Measurements from ENCODE around the gene FDX1.
"Not testable (repeated sequence)": the region's sequence is repeated elsewhere in the genome, so short reads cannot be mapped to it uniquely, and the experiment has no call there.

Gene FDX1

GRCh38 chr11:110407315-110407714, 22.4 kb upstream of the FDX1 start:
- in situ Hi-C loops (cut with HindIII; ENCODE audit: low pct_ligation_motif_present, low sequenced_read_pairs), result no loop called here
- DNase-seq, result no peak
- TF ChIP-seq, protein P1, sequence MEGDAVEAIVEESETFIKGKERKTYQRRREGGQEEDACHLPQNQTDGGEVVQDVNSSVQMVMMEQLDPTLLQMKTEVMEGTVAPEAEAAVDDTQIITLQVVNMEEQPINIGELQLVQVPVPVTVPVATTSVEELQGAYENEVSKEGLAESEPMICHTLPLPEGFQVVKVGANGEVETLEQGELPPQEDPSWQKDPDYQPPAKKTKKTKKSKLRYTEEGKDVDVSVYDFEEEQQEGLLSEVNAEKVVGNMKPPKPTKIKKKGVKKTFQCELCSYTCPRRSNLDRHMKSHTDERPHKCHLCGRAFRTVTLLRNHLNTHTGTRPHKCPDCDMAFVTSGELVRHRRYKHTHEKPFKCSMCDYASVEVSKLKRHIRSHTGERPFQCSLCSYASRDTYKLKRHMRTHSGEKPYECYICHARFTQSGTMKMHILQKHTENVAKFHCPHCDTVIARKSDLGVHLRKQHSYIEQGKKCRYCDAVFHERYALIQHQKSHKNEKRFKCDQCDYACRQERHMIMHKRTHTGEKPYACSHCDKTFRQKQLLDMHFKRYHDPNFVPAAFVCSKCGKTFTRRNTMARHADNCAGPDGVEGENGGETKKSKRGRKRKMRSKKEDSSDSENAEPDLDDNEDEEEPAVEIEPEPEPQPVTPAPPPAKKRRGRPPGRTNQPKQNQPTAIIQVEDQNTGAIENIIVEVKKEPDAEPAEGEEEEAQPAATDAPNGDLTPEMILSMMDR (IDR thresholded peaks at IDR 0.05; ENCODE audit: low read depth, low read length, missing control alignments), result no peak
- no peaks in the 10 kb centered on the region for H3K36me3 ChIP-seq (replicated peaks)
- no peaks in the 10 kb centered on the region for H3K27me3 ChIP-seq (replicated peaks)
- no peak overlapping the region for H3K27ac ChIP-seq
- no peak overlapping the region for H3K4me3 ChIP-seq (ENCODE audit: low read depth, low read length)

- H3K4me3 ChIP-seq (ENCODE audit: low read depth, low read length), result no peak overlapping the region
- in situ Hi-C loops (cut with HindIII; ENCODE audit: low pct_ligation_motif_present, low sequenced_read_pairs), result no loop called here
- DNase-seq, result no peak
- TF ChIP-seq, protein P1 (IDR thresholded peaks at IDR 0.05; ENCODE audit: low read depth, low read length, missing control alignments), result no peak
- H3K36me3 ChIP-seq (replicated peaks), result no peaks in the 10 kb centered on the region
- H3K27me3 ChIP-seq (replicated peaks), result no peaks in the 10 kb centered on the region
- H3K27ac ChIP-seq, result no peak overlapping the region
Measured at GRCh38 chr11:110409174-110409573, 20.6 kb upstream of the FDX1 start.

- no peak for DNase-seq
- H3K4me3 ChIP-seq (ENCODE audit: low read depth, low read length), result no peak overlapping the region
- H3K36me3 ChIP-seq (replicated peaks), result no peaks in the 10 kb centered on the region
- in situ Hi-C loops (cut with HindIII; ENCODE audit: low pct_ligation_motif_present, low sequenced_read_pairs), result no loop called here
- H3K27ac ChIP-seq, result no peak overlapping the region
- no peaks in the 10 kb centered on the region for H3K27me3 ChIP-seq (replicated peaks)
- TF ChIP-seq, protein P1 (IDR thresholded peaks at IDR 0.05; ENCODE audit: low read depth, low read length, missing control alignments), result no peak
Measured at GRCh38 chr11:110410651-110411050, 19.1 kb upstream of the FDX1 start.

DNA sequence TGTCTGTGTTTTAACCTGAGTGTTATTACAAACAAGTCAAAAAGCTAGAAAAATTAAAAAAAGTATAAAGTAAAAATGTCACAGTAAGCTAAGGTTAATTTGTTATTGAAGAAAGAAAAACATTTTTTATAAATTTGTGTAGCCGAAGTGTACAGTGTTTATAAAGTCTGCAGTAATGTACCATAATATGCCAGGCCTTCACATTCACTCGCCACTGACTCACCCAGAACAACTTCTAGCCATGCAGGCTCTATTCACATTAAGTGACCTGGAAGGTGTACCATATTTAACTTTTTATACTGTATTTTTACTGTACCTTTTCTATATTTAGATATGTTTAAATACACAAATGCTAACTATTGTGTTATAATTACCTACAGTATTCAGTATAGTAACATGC, 14.7 kb upstream of the FDX1 start:
- no peaks in the 10 kb centered on the region for H3K27me3 ChIP-seq (replicated peaks)
- no peaks in the 10 kb centered on the region for H3K36me3 ChIP-seq (replicated peaks)
- no peak overlapping the region for H3K4me3 ChIP-seq (ENCODE audit: low read depth, low read length)
- DNase-seq, result no peak
- no peak overlapping the region for H3K27ac ChIP-seq
- in situ Hi-C loops (cut with HindIII; ENCODE audit: low pct_ligation_motif_present, low sequenced_read_pairs), result no loop called here
- TF ChIP-seq, protein P1 (IDR thresholded peaks at IDR 0.05; ENCODE audit: low read depth, low read length, missing control alignments), result no peak

DNA sequence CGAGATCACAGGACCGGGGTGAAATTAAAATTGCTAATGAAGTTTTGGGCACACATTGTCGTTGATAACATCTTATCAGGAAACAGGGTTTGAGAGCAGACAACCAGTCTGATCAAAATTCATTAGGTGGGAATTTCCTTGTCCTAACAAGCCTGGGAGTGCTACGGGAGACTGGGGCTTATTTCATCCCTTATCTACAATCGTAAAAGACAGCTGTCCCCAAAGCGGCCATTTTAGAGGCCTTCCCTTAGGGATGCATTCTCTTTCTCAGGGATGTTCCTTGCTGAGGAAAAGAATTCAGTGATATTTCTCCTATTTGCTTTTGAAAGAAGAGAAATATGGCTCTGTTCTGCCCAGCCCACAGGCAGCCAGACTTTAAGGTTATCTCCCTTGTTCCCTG, 8.1 kb upstream of the FDX1 start:
- H3K27ac ChIP-seq; DNase-seq; H3K36me3 ChIP-seq (replicated peaks); in situ Hi-C loops (cut with HindIII; ENCODE audit: low pct_ligation_motif_present, low sequenced_read_pairs); H3K27me3 ChIP-seq (replicated peaks); H3K4me3 ChIP-seq (ENCODE audit: low read depth, low read length): not testable (repeated sequence)

GRCh38 chr11:110422306-110422905, 7.3 kb upstream of the FDX1 start:
- in situ Hi-C loops (cut with HindIII; ENCODE audit: low pct_ligation_motif_present, low sequenced_read_pairs), result no loop called here
- no peak for DNase-seq
- no peak overlapping the region for H3K4me3 ChIP-seq (ENCODE audit: low read depth, low read length)
- TF ChIP-seq, protein P1 (IDR thresholded peaks at IDR 0.05; ENCODE audit: low read depth, low read length, missing control alignments), result no peak
- no peak overlapping the region for H3K27ac ChIP-seq
- H3K27me3 ChIP-seq (replicated peaks), result no peaks in the 10 kb centered on the region
- H3K36me3 ChIP-seq (replicated peaks), result no peaks in the 10 kb centered on the region
